ENCODE data around the gene COG4.

The COG4 gene

DNA sequence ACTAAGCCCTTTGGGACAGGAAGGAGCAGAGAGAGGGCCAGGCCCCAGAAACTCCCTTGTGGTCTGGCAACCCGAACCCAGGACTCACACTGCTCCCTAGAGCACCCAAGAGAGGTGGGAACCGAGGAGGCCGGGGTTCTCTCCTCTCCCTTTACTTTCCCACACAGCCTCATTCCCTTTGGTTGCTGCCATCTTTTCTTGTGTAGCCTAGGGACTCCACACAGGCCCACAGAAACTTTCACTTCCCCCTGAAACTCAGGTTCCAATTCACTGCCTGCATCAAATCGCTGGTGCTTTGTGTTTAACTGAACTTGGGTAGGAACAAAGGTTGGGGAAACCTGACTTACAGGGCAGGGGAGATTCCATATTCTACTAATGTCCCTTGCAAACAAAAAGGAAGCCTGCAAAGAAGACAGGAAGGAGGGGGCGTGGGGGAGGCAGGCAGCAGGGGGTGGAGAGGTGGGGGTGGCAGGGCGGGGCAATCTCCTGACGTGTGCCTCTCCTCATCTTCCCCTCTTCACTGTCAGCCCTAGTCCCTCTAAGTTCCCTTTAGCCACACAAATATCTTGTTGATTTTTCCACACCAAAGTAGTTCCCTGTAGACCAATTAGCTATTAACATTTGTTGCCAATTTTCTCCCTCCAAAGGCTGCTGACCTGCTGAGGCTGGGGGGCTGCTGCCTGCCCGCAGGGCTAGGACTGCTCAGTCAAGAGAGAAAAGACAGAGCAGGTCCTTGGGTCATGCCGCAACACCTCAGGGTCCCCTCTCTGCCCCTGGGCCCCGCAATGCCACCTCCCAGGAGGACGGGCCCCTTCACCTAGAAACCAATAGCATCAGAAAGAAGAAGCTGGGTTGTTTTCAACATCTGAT lies 92.5 kb downstream of the COG4 start:
- no peak for DNase-seq
